Mucosa of stomach (tissue), 1 donor: ENCODE measurements around the gene ELMO3.
A peak's percentile ranks its signal among the peaks of the same experiment; 100 is the strongest.

Source experiments
- H3K27me3 ChIP-seq: one replicate; pipeline ENCODE4 v1.7.0; 2013; ENCODE audit warnings: mild to moderate bottlenecking, low read length; ENCODE audit not compliant: control insufficient read depth, insufficient read depth
- H3K36me3 ChIP-seq: one replicate; pipeline ENCODE4 v1.7.0; 2013; ENCODE audit warnings: low read length; ENCODE audit not compliant: control insufficient read depth, insufficient read depth
- H3K4me1 ChIP-seq: one replicate; pipeline ENCODE4 v1.7.0; 2013; ENCODE audit warnings: mild to moderate bottlenecking, low read length; ENCODE audit not compliant: control insufficient read depth, insufficient read depth
- H3K4me3 ChIP-seq: one replicate; pipeline ENCODE4 v1.7.0; 2013; ENCODE audit warnings: low read length
- H3K9ac ChIP-seq: one replicate; pipeline ENCODE4 v1.7.0; 2013; ENCODE audit warnings: mild to moderate bottlenecking, low read length, moderate library complexity
- H3K9me3 ChIP-seq: one replicate; pipeline ENCODE4 v1.7.0; 2013; ENCODE audit warnings: mild to moderate bottlenecking, low read length, moderate library complexity; ENCODE audit not compliant: control insufficient read depth
- donor health status: Pancreatic carcinoma.

Gene ELMO3

GRCh38 chr16:67246081-67246755, 47.3 kb downstream of the ELMO3 start:
- H3K9ac ChIP-seq = peak overlapping the region; percentile 71
- H3K9me3 ChIP-seq = no peaks in the 10 kb centered on the region
- peaks cover 56% of the 10 kb centered on the region for H3K4me1 ChIP-seq

DNA sequence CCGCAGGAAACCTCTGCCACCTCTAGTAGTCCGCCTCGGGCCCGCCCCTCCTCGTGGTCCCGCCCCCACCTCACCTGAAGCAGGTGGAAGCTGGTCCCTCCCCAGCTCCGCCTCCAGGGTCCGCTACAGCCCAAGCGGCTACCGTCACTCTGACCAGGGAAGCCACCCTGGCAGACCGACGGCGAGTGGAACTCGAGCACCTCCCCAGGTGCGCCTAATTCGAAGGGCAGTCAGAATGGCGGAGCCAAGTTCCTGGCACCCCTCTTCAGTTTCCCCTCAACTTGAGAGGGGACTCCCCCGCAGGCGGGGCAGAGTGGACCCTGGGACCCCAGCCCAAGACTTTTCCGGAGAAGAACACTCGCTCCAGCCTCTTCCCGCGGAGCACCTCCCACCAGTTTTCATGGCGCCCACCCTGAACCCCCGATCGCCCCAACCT, 47.8 kb downstream of the ELMO3 start:
- H3K9me3 ChIP-seq = no peaks in the 10 kb centered on the region
- H3K4me1 ChIP-seq = peaks cover 50% of the 10 kb centered on the region
- peaks cover 33% of the 10 kb centered on the region for H3K27me3 ChIP-seq
- H3K36me3 ChIP-seq = no peaks in the 10 kb centered on the region
- peak overlapping the region; percentile 66 for H3K4me3 ChIP-seq
- H3K9ac ChIP-seq = peak overlapping the region; percentile 71

More at GRCh38 chr16:67246081-67246755, 47.3 kb downstream of the ELMO3 start:
- peaks cover 33% of the 10 kb centered on the region for H3K27me3 ChIP-seq
- H3K4me3 ChIP-seq = peak overlapping the region; percentile 66
- H3K36me3 ChIP-seq = no peaks in the 10 kb centered on the region

DNA sequence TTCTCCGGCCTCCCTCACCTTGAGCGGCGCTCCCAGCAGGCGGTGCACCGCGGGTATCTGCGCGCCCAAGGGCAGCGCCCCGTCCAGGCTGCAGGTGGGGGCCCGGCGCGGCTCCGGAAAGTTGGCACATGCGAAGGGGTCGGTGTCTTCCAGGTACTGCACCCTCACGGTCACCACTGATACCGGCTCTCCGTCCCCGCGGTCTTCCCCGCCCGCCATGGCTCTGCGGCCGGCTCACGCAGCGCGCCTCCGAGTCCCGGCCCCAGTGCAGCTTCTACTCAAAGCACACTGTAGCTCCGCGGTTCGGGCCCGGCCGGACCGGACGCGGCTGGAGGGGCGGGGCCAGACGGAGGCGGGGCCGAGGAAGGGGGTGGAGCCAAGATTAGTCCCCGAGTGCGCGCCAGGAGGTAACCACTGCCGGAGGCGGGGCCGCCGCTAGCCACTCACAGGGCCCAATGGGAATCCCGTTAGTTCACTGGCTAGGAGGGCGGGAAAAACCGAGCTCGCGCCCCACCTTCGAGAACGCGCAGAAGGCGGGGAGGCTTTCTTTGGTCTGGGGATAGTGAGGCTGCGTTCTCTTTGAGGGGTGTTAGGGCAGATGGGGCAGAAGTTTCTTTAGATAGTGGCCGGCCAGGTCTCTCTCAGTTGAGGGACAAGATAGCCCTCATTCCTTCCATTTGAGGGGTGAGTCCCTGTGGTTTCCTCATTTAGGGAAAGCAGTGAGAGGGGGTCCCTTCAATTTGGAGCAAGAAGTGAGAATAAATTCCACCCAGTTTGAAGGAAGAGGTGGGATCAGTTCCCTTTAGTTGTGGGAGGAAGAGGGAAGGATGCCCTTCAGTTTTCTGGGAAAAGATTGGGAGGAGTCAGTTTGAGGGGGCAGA, 48.5 kb downstream of the ELMO3 start, which contains the start of gene FHOD1:
Gene FHOD1 (minus strand): TSS at position 290 of the 881 bp plus-strand sequence. CDS start 71 bp downstream, at position 219.
- peaks cover 33% of the 10 kb centered on the region for H3K27me3 ChIP-seq
- no peaks in the 10 kb centered on the region for H3K9me3 ChIP-seq
- peak within 1 kb of the TSS; percentile 66 for H3K4me3 ChIP-seq
- peak within 1 kb of the TSS; percentile 71 for H3K9ac ChIP-seq
- H3K4me1 ChIP-seq = peaks cover 44% of the 10 kb centered on the region
- H3K36me3 ChIP-seq = no peaks in the 10 kb centered on the region

GRCh38 chr16:67248073-67248400, 49.1 kb downstream of the ELMO3 start:
- H3K9ac ChIP-seq = no peak overlapping the region
- no peaks in the 10 kb centered on the region for H3K36me3 ChIP-seq
- H3K9me3 ChIP-seq = no peaks in the 10 kb centered on the region
- H3K27me3 ChIP-seq = peaks cover 33% of the 10 kb centered on the region
- H3K4me1 ChIP-seq = peaks cover 43% of the 10 kb centered on the region
- H3K4me3 ChIP-seq = peak overlapping the region; percentile 17

DNA sequence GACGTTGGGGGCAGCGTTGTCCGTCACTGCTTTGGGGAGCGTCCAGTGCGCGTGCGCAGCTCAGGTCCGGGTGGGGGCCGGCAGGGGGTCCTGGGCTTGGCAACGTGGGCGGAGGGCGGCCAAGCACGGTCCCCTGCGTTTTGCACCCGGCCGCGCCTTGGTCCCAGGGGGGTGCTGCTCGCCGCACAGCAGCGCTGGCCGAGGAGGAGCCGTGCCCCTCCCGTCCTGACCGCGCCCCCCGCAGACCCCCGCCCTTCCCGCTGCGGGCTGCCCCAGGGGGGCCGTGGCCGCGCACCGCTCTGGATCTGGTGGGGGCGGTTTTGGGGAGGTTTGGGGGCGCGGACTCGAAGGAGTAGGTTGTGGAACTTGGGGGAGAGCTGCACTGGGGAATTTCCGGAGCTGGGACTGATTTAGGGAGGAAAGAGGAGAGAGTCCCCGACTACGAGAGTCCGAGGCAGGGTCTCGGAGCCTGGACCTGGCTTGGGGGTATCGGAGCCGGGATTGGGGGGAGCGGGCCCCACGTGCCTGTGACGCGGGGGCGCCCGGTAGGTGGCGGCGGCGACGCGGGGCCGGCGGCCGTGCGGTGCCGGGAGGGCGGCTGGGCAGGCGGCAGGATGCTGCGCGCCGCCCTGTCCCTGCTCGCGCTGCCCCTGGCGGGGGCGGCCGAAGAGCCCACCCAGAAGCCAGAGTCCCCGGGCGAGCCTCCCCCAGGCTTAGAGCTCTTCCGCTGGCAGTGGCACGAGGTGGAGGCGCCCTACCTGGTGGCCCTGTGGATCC, 49.7 kb downstream of the ELMO3 start, which contains the start of gene SLC9A5:
Gene SLC9A5 (plus strand): TSS at position 579 of the 777 bp plus-strand sequence. CDS start 36 bp downstream, at position 615.
- no peaks in the 10 kb centered on the region for H3K9me3 ChIP-seq
- peaks cover 33% of the 10 kb centered on the region for H3K27me3 ChIP-seq
- peak within 1 kb of the TSS; percentile 17 for H3K4me3 ChIP-seq
- peaks cover 42% of the 10 kb centered on the region for H3K4me1 ChIP-seq
- H3K9ac ChIP-seq = no peak within 1 kb of the TSS
- no peaks in the 10 kb centered on the region for H3K36me3 ChIP-seq

- peaks cover 33% of the 10 kb centered on the region for H3K27me3 ChIP-seq
- no peak overlapping the region for H3K9ac ChIP-seq
- peaks cover 34% of the 10 kb centered on the region for H3K4me1 ChIP-seq
- H3K9me3 ChIP-seq = no peaks in the 10 kb centered on the region
- H3K4me3 ChIP-seq = no peak overlapping the region
- H3K36me3 ChIP-seq = no peaks in the 10 kb centered on the region
Measured at GRCh38 chr16:67249178-67250044, 50.5 kb downstream of the ELMO3 start.

- H3K27me3 ChIP-seq = peaks cover 36% of the 10 kb centered on the region
- H3K4me3 ChIP-seq = no peak overlapping the region
- H3K36me3 ChIP-seq = no peaks in the 10 kb centered on the region
- H3K4me1 ChIP-seq = peaks cover 30% of the 10 kb centered on the region
- H3K9me3 ChIP-seq = no peaks in the 10 kb centered on the region
- no peak overlapping the region for H3K9ac ChIP-seq
Measured at GRCh38 chr16:67250045-67250327, 51.1 kb downstream of the ELMO3 start.

DNA sequence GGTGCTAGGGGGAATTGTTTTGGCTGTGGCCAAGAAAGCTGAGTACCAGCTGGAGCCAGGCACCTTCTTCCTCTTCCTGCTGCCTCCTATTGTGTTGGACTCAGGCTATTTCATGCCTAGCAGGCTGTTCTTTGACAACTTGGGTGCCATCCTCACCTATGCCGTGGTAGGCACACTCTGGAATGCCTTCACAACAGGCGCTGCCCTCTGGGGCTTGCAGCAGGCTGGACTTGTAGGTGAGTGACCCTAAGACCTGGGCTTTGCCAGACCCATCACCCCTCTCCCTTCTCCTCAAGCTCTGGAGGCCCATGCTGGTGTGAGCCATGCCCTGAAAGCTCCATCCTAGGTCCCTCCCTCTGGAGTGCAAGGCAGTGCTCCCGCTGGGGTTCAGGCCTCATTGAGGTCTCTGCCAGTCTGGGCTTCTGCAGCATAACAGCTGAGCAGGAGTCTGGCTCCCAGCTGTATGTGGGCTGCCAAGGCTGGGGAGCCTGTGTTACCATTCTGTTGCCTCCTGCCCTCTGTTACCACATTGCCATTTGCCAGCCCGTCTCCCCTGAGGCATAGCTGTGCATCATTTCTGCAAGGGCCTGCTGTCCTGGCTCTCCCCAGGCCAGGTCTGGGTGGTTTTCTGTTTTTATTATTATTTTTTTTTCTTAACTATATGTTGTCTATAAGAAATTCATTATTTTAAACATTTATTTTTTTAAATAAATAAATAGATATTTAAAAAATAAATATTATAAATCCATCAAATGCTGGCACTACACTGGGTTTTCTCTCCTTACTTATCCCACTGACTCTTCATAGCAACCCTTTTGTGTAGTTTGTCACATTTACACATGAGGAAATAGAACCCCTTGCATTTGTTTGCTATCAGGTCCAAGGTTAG, 53.9 kb downstream of the ELMO3 start:
- H3K4me1 ChIP-seq = peaks cover 16% of the 10 kb centered on the region
- H3K9me3 ChIP-seq = no peaks in the 10 kb centered on the region
- no peak overlapping the region for H3K9ac ChIP-seq
- peaks cover 34% of the 10 kb centered on the region for H3K27me3 ChIP-seq
- H3K4me3 ChIP-seq = no peak overlapping the region
- H3K36me3 ChIP-seq = no peaks in the 10 kb centered on the region
